ENCODE data around the gene LGALS13. TPM values are rescaled to one million over a fixed set of nuclear protein-coding genes. Genes with fewer than 3 reads are reported as not detected.

LGALS13 gene
- total RNA-seq, 4 donors from 2014 or later = not detected

- H3K27me3 ChIP-seq = peaks cover 4% of the 10 kb centered on the region
- TF ChIP-seq POLR2AphosphoS5 (IDR thresholded peaks at IDR 0.05) (no peak), POLR2A (IDR thresholded peaks at IDR 0.05) (no peak), EP300 (IDR thresholded peaks at IDR 0.05; ENCODE audit: low read depth) (no peak)
- TF ChIP-seq, protein P1, sequence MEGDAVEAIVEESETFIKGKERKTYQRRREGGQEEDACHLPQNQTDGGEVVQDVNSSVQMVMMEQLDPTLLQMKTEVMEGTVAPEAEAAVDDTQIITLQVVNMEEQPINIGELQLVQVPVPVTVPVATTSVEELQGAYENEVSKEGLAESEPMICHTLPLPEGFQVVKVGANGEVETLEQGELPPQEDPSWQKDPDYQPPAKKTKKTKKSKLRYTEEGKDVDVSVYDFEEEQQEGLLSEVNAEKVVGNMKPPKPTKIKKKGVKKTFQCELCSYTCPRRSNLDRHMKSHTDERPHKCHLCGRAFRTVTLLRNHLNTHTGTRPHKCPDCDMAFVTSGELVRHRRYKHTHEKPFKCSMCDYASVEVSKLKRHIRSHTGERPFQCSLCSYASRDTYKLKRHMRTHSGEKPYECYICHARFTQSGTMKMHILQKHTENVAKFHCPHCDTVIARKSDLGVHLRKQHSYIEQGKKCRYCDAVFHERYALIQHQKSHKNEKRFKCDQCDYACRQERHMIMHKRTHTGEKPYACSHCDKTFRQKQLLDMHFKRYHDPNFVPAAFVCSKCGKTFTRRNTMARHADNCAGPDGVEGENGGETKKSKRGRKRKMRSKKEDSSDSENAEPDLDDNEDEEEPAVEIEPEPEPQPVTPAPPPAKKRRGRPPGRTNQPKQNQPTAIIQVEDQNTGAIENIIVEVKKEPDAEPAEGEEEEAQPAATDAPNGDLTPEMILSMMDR (IDR thresholded peaks at IDR 0.05) = no peak
- 56 to 69% methylated on average over 5 to 6 of the region's 6 CpGs for WGBS, 2 donors (ENCODE audit: low coverage in 1 of 2)
These were observed 29.3 kb downstream of the LGALS13 start for GRCh38 chr19:39631626-39632025.

DNA sequence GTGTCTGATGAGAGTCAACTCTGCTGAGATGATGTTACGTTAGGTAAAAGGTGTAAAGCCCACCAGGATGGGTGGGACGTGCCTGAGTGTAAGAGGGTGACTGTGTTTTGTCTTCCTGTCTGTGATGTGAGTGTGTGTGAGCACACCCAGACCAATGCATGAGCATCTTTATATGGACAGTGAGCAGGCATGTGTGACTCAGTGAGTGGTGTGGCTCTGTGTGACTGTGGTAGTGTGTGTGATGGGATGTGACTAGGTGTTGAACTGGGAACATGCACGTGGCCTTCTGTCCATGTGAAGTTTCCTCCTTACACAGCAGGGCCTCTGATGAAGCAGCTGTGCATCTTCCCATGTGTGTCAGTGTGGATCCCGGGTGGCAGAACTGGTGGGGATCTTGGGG lies 35.6 kb downstream of the LGALS13 start:
- no peaks in the 10 kb centered on the region for H3K36me3 ChIP-seq
- WGBS, 2 donors (ENCODE audit: low coverage in 1 of 2) = 62 to 70% methylated on average over 2 to 4 of the region's 4 CpGs
- H3K4me3 ChIP-seq = no peak overlapping the region
- no peak for DNase-seq
- H3K9me3 ChIP-seq = no peaks in the 10 kb centered on the region
- peaks cover 12% of the 10 kb centered on the region for H3K27me3 ChIP-seq
- intact Hi-C loops (cut with DNase I; ENCODE audit: low total_unique reads) (no loop called here), in situ Hi-C loops (cut with MboI; ENCODE audit: low pct_ligation_motif_present in 1 of 4, low pct_unique_long_range_greater_than_20kb in 1 of 4, low sequenced_read_pairs in 3 of 4) (no loop called here)
- TF ChIP-seq POLR2AphosphoS5 (IDR thresholded peaks at IDR 0.05) (no peak), POLR2A (IDR thresholded peaks at IDR 0.05) (no peak), EP300 (IDR thresholded peaks at IDR 0.05; ENCODE audit: low read depth) (no peak)
- TF ChIP-seq, protein P1 (IDR thresholded peaks at IDR 0.05) = no peak
- no peaks in the 10 kb centered on the region for H3K4me1 ChIP-seq
- H3K27ac ChIP-seq = no peak overlapping the region

More at GRCh38 chr19:39631626-39632025, 29.3 kb downstream of the LGALS13 start:
- no peak for DNase-seq
- Histone ChIP-seq H3K9me3 (no peaks in the 10 kb centered on the region), H3K27ac (no peak overlapping the region), H3K4me3 (no peak overlapping the region), H3K36me3 (no peaks in the 10 kb centered on the region), H3K4me1 (no peaks in the 10 kb centered on the region)
- intact Hi-C loops (cut with DNase I; ENCODE audit: low total_unique reads) = no loop called here
- in situ Hi-C loops (cut with MboI; ENCODE audit: low pct_ligation_motif_present in 1 of 4, low pct_unique_long_range_greater_than_20kb in 1 of 4, low sequenced_read_pairs in 3 of 4) = no loop called here

DNA sequence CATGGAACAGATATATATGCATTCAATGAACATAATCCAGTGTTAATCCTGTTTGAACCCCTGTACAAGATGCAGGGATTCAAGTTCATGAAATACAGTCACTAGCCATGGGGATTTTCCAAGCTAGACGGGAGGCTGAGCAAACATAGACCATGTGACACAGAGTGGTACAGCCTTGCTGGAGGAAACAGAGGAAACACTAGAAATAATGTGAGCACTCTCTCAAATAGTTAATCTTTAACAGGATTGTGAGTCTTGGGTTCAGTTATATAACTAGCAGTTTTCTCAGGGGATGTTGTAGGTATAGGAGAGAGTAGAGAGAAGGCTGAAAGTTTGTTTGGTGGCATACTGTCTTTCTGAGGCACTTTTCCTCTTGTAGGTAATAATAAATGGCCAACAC lies 39.4 kb downstream of the LGALS13 start:
- TF ChIP-seq POLR2A (IDR thresholded peaks at IDR 0.05) (no peak), POLR2AphosphoS5 (IDR thresholded peaks at IDR 0.05) (no peak), EP300 (IDR thresholded peaks at IDR 0.05; ENCODE audit: low read depth) (no peak)
- TF ChIP-seq, protein P1 (IDR thresholded peaks at IDR 0.05) = no peak
- H3K27me3 ChIP-seq = peaks cover 12% of the 10 kb centered on the region
- H3K4me3 ChIP-seq = no peak overlapping the region
- H3K36me3 ChIP-seq = no peaks in the 10 kb centered on the region
- in situ Hi-C loops (cut with MboI; ENCODE audit: low pct_ligation_motif_present in 1 of 4, low pct_unique_long_range_greater_than_20kb in 1 of 4, low sequenced_read_pairs in 3 of 4) = no loop called here
- H3K4me1 ChIP-seq = no peaks in the 10 kb centered on the region
- no peak overlapping the region for H3K27ac ChIP-seq
- H3K9me3 ChIP-seq = no peaks in the 10 kb centered on the region
- DNase-seq = no peak
- 24% methylated on average over 1 of the region's 1 CpG; no CpG with 5 or more reads in 1 of the 2 donors for WGBS, 2 donors (ENCODE audit: low coverage in 1 of 2)
- intact Hi-C loops (cut with DNase I; ENCODE audit: low total_unique reads) = no loop called here

DNA sequence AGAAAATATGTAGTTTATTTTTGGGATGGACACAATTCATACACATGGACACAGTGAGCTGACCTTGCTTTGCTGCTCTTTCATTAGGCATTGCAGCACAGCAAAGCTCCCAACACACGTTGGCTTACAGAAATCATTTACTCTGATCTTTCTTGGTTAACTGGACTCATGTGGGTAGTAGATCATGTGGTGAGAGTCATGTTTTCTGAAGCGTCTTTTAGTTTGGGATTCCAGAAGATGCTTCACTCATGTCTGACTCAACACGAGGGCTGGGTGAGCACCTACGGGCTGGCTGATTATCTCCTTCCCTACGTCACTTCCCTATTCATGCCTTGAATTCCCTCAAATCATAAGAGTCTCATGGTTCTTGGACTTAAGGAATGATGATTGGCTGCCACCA lies 41.3 kb downstream of the LGALS13 start:
- H3K4me1 ChIP-seq = no peaks in the 10 kb centered on the region
- H3K4me3 ChIP-seq = no peak overlapping the region
- H3K27me3 ChIP-seq = peaks cover 12% of the 10 kb centered on the region
- H3K9me3 ChIP-seq = no peaks in the 10 kb centered on the region
- H3K36me3 ChIP-seq = no peaks in the 10 kb centered on the region
- intact Hi-C loops (cut with DNase I; ENCODE audit: low total_unique reads) (no loop called here), in situ Hi-C loops (cut with MboI; ENCODE audit: low pct_ligation_motif_present in 1 of 4, low pct_unique_long_range_greater_than_20kb in 1 of 4, low sequenced_read_pairs in 3 of 4) (no loop called here)
- no peak for DNase-seq
- H3K27ac ChIP-seq = no peak overlapping the region
- WGBS, 2 donors (ENCODE audit: low coverage in 1 of 2) = 54 to 71% methylated on average over 2 to 5 of the region's 5 CpGs
- TF ChIP-seq EP300 (IDR thresholded peaks at IDR 0.05; ENCODE audit: low read depth) (no peak), POLR2A (IDR thresholded peaks at IDR 0.05) (no peak), POLR2AphosphoS5 (IDR thresholded peaks at IDR 0.05) (no peak)
- TF ChIP-seq, protein P1 (IDR thresholded peaks at IDR 0.05) = no peak
